Neuron (in vitro differentiated cells): ENCODE data around the gene NRXN2.

Experiments
- H2AFZ ChIP-seq: one replicate; pipeline ENCODE4 v1.6.1; 2013; ENCODE audit warnings: low read depth, mild to moderate bottlenecking, inconsistent platforms, low read length, moderate library complexity
- H3K27me3 ChIP-seq: one replicate; pipeline ENCODE4 v1.6.1; 2013; ENCODE audit warnings: low read length; ENCODE audit not compliant: insufficient read depth
- H3K36me3 ChIP-seq: one replicate; pipeline ENCODE4 v1.6.1; 2013; ENCODE audit warnings: low read length; ENCODE audit not compliant: insufficient read depth
- H3K4me1 ChIP-seq: one replicate; pipeline ENCODE4 v1.6.1; 2013; ENCODE audit warnings: low read length; ENCODE audit not compliant: insufficient read depth
- H3K4me3 ChIP-seq: 2 replicates; pipeline ENCODE4 v1.5.1; 2013; ENCODE audit warnings: mild to moderate bottlenecking, low read length, moderate library complexity
- H3K9me3 ChIP-seq: one replicate; pipeline ENCODE4 v1.6.1; 2013; ENCODE audit warnings: low read length

NRXN2 gene

GRCh38 chr11:64688534-64688982 lies 34.4 kb downstream of the NRXN2 start:
- Histone ChIP-seq H2AFZ (peak overlapping the region; percentile 14), H3K36me3 (no peaks in the 10 kb centered on the region), H3K4me1 (peaks cover 24% of the 10 kb centered on the region), H3K9me3 (no peaks in the 10 kb centered on the region), H3K27me3 (no peaks in the 10 kb centered on the region), H3K4me3 (peak overlapping the region; percentile 43)

- Histone ChIP-seq H3K36me3 (no peaks in the 10 kb centered on the region), H3K27me3 (no peaks in the 10 kb centered on the region), H2AFZ (peak overlapping the region; percentile 14), H3K4me3 (no peak overlapping the region), H3K9me3 (no peaks in the 10 kb centered on the region), H3K4me1 (peaks cover 19% of the 10 kb centered on the region)
Observed at GRCh38 chr11:64687643-64688533, 35.1 kb downstream of the NRXN2 start.

GRCh38 chr11:64687204-64687603 lies 35.8 kb downstream of the NRXN2 start:
- no peak overlapping the region for H2AFZ ChIP-seq
- H3K36me3 ChIP-seq = peaks cover 2% of the 10 kb centered on the region
- H3K4me1 ChIP-seq = peaks cover 16% of the 10 kb centered on the region
- no peaks in the 10 kb centered on the region for H3K27me3 ChIP-seq
- no peak overlapping the region for H3K4me3 ChIP-seq
- H3K9me3 ChIP-seq = no peaks in the 10 kb centered on the region

GRCh38 chr11:64686466-64687170 lies 36.4 kb downstream of the NRXN2 start:
- Histone ChIP-seq H3K9me3 (no peaks in the 10 kb centered on the region), H3K4me3 (no peak overlapping the region), H3K36me3 (peaks cover 2% of the 10 kb centered on the region), H3K4me1 (peaks cover 16% of the 10 kb centered on the region), H3K27me3 (no peaks in the 10 kb centered on the region), H2AFZ (no peak overlapping the region)

GRCh38 chr11:64685536-64685935 lies 37.5 kb downstream of the NRXN2 start:
- Histone ChIP-seq H3K36me3 (peaks cover 2% of the 10 kb centered on the region), H3K4me3 (no peak overlapping the region), H3K4me1 (peaks cover 16% of the 10 kb centered on the region), H3K9me3 (no peaks in the 10 kb centered on the region), H2AFZ (no peak overlapping the region), H3K27me3 (no peaks in the 10 kb centered on the region)

- Histone ChIP-seq H3K4me3 (no peak overlapping the region), H2AFZ (no peak overlapping the region), H3K9me3 (no peaks in the 10 kb centered on the region), H3K4me1 (peaks cover 16% of the 10 kb centered on the region), H3K27me3 (no peaks in the 10 kb centered on the region), H3K36me3 (peaks cover 2% of the 10 kb centered on the region)
Observed at GRCh38 chr11:64684357-64684756, 38.6 kb downstream of the NRXN2 start.

GRCh38 chr11:64681171-64681570 lies 41.8 kb downstream of the NRXN2 start:
- H3K27me3 ChIP-seq = no peaks in the 10 kb centered on the region
- H2AFZ ChIP-seq = no peak overlapping the region
- H3K4me1 ChIP-seq = peaks cover 2% of the 10 kb centered on the region
- H3K36me3 ChIP-seq = peaks cover 2% of the 10 kb centered on the region
- no peak overlapping the region for H3K4me3 ChIP-seq
- no peaks in the 10 kb centered on the region for H3K9me3 ChIP-seq

GRCh38 chr11:64679846-64680245 lies 43.2 kb downstream of the NRXN2 start:
- Histone ChIP-seq H2AFZ (no peak overlapping the region), H3K36me3 (peaks cover 2% of the 10 kb centered on the region), H3K9me3 (no peaks in the 10 kb centered on the region), H3K27me3 (no peaks in the 10 kb centered on the region), H3K4me3 (no peak overlapping the region), H3K4me1 (peaks cover 14% of the 10 kb centered on the region)

- no peak overlapping the region for H3K4me3 ChIP-seq
- no peak overlapping the region for H2AFZ ChIP-seq
- H3K36me3 ChIP-seq = peaks cover 2% of the 10 kb centered on the region
- no peaks in the 10 kb centered on the region for H3K9me3 ChIP-seq
- peaks cover 14% of the 10 kb centered on the region for H3K4me1 ChIP-seq
- no peaks in the 10 kb centered on the region for H3K27me3 ChIP-seq
Observed at GRCh38 chr11:64677441-64678023, 45.5 kb downstream of the NRXN2 start.

GRCh38 chr11:64676261-64676615 lies 46.8 kb downstream of the NRXN2 start:
- H3K4me3 ChIP-seq = no peak overlapping the region

GRCh38 chr11:64675450-64676260 lies 47.3 kb downstream of the NRXN2 start:
- Histone ChIP-seq H3K36me3 (no peaks in the 10 kb centered on the region), H3K27me3 (no peaks in the 10 kb centered on the region), H2AFZ (no peak overlapping the region), H3K4me1 (peaks cover 14% of the 10 kb centered on the region), H3K9me3 (no peaks in the 10 kb centered on the region), H3K4me3 (no peak overlapping the region)

More at GRCh38 chr11:64676261-64676615, 46.8 kb downstream of the NRXN2 start:
- Histone ChIP-seq H2AFZ (no peak overlapping the region), H3K27me3 (no peaks in the 10 kb centered on the region), H3K9me3 (no peaks in the 10 kb centered on the region), H3K4me1 (peaks cover 14% of the 10 kb centered on the region), H3K36me3 (no peaks in the 10 kb centered on the region)

GRCh38 chr11:64674774-64675173 lies 48.2 kb downstream of the NRXN2 start:
- Histone ChIP-seq H3K4me3 (no peak overlapping the region), H3K36me3 (no peaks in the 10 kb centered on the region), H3K9me3 (no peaks in the 10 kb centered on the region), H2AFZ (no peak overlapping the region), H3K27me3 (no peaks in the 10 kb centered on the region), H3K4me1 (peaks cover 14% of the 10 kb centered on the region)
